Activated CD4-positive, alpha-beta memory T cell treated with anti-CD3 and anti-CD28 coated beads, Interleukin-2, amount 10 ng/mL, durations not matched to agents 7 days and 5 days (primary cell): Measurements from ENCODE around the gene HMCN2. TPM values are rescaled to one million over a fixed set of nuclear protein-coding genes. Genes with fewer than 3 reads are reported as not detected.

ENCODE experiments used
- CTCF ChIA-PET: fragments of 350-600 bp; sonication (Branson Sonifier 250); formaldehyde crosslinking; loops from one replicate; lab custom pipeline; 2021; ENCODE audit warnings: antibody characterized with exemption, inconsistent platforms; lab: Charles Lee
- POLR2A ChIA-PET: fragments of 350-600 bp; sonication (Branson Sonifier 250); formaldehyde crosslinking; loops from one replicate; lab custom pipeline; 2021; ENCODE audit warnings: antibody characterized with exemption; lab: Charles Lee
- DNase-seq: peaks from one replicate; pipeline ENCODE4 v3.0.0-alpha.2; 2020
- H3K27ac Mint-ChIP-seq: one replicate; pipeline ENCODE4 v1.8.0; 2021; ENCODE audit warnings: mild to moderate bottlenecking, mixed read lengths
- H3K27me3 Mint-ChIP-seq: one replicate; pipeline ENCODE4 v1.8.0; 2021; ENCODE audit warnings: mixed read lengths
- H3K36me3 Mint-ChIP-seq: one replicate; pipeline ENCODE4 v1.8.0; 2021; ENCODE audit warnings: low read depth, mixed read lengths
- H3K4me1 Mint-ChIP-seq: one replicate; pipeline ENCODE4 v1.8.0; 2021; ENCODE audit warnings: mixed read lengths
- H3K4me3 Mint-ChIP-seq: one replicate; pipeline ENCODE4 v1.8.0; 2021; ENCODE audit warnings: mild to moderate bottlenecking, mixed read lengths
- H3K9me3 Mint-ChIP-seq: one replicate; pipeline ENCODE4 v1.8.0; 2021; ENCODE audit warnings: mixed read lengths
- total RNA-seq, 2 experiments: library from RNA; stranded (reverse); gene quantifications; one replicate each; pipeline ENCODE4 v1.2.3, GENCODE V29; 2021

Gene HMCN2
- total RNA-seq, 2 experiments from 2014 or later = not detected

DNA sequence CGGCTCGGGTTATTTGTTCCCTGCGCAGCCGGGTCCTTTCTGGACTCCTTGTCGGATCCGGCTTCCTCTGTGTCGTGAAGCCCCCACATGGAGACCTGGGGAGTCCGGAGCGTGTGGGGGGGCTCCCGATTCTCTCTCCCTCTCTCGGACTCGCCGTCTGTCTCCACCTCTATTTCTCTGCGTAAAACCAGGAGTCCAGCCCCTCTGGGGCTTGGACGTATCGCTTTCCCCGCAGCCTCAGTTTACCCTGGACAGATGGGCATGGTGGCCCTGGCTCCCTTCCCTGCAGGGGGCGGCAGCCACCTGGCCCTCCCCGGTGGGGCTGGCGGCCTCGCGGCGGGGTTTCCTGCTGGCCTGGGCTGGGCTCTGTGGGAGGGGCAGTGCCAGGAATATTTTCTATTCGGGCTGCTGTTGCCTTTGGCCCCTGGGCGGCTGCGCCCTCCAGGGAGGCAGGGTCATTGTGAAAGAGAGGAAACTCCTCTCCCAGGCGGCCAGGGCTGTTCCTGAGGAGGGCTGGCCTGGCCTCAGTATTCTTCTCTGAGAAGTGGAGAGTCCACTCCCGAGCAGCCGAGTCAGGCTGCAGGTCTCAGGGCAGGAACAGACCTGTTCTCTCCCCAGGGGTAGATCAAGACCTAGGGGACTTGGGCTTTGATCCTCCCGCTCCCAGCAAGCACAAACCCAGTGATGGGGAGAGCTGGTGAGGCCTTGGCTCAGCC is 179.9 kb downstream of the HMCN2 start:
- CTCF ChIA-PET = no interaction called here
- no peak overlapping the region for H3K4me3 Mint-ChIP-seq
- no peak overlapping the region for H3K27ac Mint-ChIP-seq
- no peaks in the 10 kb centered on the region for H3K36me3 Mint-ChIP-seq
- DNase-seq = no peak
- peaks cover 19% of the 10 kb centered on the region for H3K27me3 Mint-ChIP-seq
- H3K4me1 Mint-ChIP-seq = peaks cover 14% of the 10 kb centered on the region
- POLR2A ChIA-PET = no interaction called here
- peaks cover 6% of the 10 kb centered on the region for H3K9me3 Mint-ChIP-seq

DNA sequence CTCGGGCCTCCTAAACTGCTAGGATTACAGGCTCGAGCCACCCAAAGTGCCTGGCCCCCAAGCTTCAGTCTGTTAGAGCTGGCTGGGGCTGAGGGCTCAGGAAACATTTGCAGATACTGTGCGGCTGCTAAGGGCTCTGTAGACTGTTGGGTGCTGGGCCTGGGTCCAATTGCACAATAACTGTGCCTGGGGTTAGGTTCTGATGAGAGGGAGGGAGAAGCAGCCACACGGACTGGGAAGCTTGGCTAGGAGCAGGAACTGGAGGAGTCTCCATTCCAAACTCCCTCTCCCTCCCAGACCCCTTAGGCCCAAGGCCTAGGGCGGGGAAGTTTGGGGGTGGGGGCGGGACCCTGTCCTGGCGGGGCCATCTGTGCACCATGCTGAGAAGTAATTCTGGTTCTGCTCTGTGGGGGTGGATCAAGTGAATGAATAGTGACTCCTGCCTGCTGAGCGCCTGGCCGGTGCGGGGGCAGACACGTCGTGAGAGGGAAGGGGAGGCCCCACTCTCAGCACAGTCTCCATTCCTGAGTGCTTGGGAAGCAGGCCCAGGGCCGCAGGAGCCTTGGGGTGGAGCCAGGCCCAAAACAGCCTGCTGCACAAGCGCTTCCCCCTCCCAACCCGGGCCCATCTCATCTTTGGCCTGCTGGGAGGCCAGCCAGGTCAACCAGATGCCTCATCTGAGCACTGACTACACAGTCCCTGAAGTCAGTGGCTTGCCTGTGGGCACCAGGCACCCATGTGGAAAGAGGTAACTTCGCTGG is 180.7 kb downstream of the HMCN2 start:
- Mint-ChIP-seq H3K4me3 (no peak overlapping the region), H3K4me1 (peaks cover 18% of the 10 kb centered on the region), H3K9me3 (peaks cover 5% of the 10 kb centered on the region), H3K27ac (no peak overlapping the region), H3K36me3 (no peaks in the 10 kb centered on the region), H3K27me3 (peaks cover 19% of the 10 kb centered on the region)
- ChIA-PET CTCF (no interaction called here), POLR2A (interaction anchor here (1.8 kb wide), 1 partner anchor 247 kb away, joined by 5 read pairs; the partner anchor contains the start of gene EXOSC2)
- DNase-seq = no peak

DNA sequence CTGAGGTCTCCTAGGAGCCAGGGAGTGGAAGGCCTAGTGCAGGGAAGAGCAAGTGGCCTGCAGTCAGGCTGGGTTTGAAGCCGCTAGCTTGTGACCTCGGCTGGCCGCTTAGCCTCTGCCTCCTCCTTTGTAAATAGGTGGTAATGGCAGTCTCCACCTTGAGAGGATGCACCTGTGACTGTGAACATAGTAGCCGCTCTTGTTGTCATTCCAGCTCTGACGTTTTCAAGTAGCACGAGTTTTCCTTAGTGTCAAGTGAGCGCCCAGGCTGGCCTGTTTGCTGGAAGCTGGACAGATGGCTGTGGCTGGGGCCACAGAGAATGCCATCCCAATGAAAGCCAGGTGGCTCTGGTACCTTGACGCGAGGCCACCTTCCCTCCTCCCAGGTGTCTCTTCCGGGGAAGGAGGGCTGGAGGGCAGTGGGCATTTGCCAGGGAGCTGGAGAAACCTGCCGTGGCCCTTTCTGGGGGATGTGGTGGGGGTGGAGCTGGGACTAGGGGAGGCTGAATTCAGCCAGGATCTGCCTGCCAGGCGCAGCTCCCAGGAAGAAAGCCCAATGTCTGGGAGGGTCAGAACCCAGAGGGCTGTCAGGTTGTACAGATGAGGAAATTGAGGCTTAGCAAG is 181.7 kb downstream of the HMCN2 start:
- CTCF ChIA-PET = interaction anchor here (0.5 to 1.0 kb wide), 2 partner anchors 18 to 174 kb away, joined by 3 read pairs; no protein-coding TSS in a partner anchor
- Mint-ChIP-seq H3K9me3 (no peaks in the 10 kb centered on the region), H3K4me3 (no peak overlapping the region), H3K4me1 (peaks cover 18% of the 10 kb centered on the region), H3K36me3 (no peaks in the 10 kb centered on the region), H3K27ac (no peak overlapping the region), H3K27me3 (peaks cover 16% of the 10 kb centered on the region)
- no peak for DNase-seq
- POLR2A ChIA-PET = interaction anchor here (1.1 to 1.8 kb wide), 2 partner anchors 235 to 246 kb away, joined by 3 to 5 read pairs; partner anchors contain the start of gene EXOSC2

DNA sequence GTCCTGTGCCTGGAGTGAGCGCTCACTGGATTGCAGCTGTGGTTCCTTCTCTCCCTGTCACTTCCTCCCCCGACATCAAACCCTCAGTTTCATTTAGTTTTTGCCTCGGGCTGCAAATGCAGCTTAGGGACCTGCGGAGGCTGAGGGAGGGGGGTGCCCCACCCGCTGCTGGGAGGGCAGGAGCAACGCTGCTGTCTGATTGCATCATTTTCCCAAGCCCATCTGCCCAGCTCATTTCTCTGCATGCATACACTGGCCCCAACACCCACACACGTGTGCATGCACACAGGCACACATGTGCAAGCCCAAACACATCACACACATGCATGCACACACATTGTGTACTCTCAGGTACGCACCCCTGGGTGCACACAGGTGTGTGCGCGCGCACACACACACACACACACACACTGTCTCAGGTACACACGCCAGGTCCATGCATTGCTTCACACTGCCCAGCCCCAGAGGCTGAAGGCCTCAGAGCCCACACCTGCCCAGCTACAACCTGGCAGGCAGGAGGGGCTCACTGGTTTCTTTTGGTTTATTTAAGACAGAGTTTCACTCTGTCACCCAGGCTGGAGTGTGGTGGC is 182.6 kb downstream of the HMCN2 start:
- Mint-ChIP-seq H3K36me3 (no peaks in the 10 kb centered on the region), H3K9me3 (no peaks in the 10 kb centered on the region), H3K27ac (peak overlapping the region; percentile 0), H3K27me3 (peaks cover 19% of the 10 kb centered on the region), H3K4me1 (peaks cover 18% of the 10 kb centered on the region), H3K4me3 (no peak overlapping the region)
- CTCF ChIA-PET = interaction anchor here (0.5 to 1.0 kb wide), 3 partner anchors 15 to 175 kb away, joined by 3 read pairs; no protein-coding TSS in a partner anchor
- peak; percentile 22 for DNase-seq
- POLR2A ChIA-PET = interaction anchor here (0.8 to 1.8 kb wide), 3 partner anchors 64 to 246 kb away, joined by 3 to 5 read pairs (median 3); partner anchors contain the start of gene EXOSC2

DNA sequence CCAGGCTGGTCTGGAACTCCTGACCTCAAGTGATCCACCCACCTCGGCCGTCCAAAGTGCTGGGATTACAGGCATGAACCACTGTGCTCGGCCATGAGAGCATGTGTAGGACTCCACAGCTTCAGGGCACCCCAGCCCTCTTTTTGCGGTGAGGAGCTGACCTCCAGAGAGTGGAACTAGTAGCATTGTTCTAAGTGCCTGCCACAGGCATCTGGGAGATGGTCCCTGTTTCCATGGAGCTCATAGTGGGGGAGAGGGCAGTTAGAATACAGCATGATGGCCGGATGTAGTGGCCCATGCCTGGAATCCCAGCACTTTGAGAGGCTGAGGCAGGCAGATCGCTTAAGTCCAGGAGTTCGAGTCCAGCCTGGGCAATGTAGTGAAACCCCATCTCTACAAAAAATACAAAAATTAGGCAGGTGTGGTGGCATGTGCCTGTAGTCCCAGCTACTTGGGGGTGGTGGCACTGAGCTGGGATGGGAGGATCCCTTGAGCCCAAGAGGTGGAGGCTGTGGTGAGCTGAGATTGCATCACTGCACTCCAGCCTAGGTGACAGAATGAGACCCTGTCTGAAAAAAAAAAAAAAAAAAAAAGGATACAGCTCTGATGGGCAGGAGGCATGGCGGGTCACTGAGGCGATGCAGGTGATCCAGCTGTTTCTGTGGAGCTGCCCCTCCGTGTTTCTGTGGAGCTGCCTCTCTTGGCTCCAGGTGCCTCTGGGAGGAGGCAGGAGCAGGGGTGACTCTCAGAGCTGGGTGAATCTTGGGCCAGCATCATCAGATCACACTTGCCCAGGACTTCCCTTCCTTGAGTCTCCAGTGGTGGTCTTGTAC is 183.4 kb downstream of the HMCN2 start:
- Mint-ChIP-seq H3K27me3 (peaks cover 13% of the 10 kb centered on the region), H3K36me3 (no peaks in the 10 kb centered on the region), H3K4me1 (peaks cover 18% of the 10 kb centered on the region), H3K9me3 (no peaks in the 10 kb centered on the region), H3K27ac (no peak overlapping the region), H3K4me3 (no peak overlapping the region)
- ChIA-PET POLR2A (interaction anchor here (0.8 kb wide), 1 partner anchor 63 kb away, joined by 3 read pairs; no protein-coding TSS in a partner anchor), CTCF (interaction anchor here (0.6 to 1.0 kb wide), 2 partner anchors 14 to 16 kb away, joined by 3 read pairs; no protein-coding TSS in a partner anchor)
- DNase-seq = no peak

DNA sequence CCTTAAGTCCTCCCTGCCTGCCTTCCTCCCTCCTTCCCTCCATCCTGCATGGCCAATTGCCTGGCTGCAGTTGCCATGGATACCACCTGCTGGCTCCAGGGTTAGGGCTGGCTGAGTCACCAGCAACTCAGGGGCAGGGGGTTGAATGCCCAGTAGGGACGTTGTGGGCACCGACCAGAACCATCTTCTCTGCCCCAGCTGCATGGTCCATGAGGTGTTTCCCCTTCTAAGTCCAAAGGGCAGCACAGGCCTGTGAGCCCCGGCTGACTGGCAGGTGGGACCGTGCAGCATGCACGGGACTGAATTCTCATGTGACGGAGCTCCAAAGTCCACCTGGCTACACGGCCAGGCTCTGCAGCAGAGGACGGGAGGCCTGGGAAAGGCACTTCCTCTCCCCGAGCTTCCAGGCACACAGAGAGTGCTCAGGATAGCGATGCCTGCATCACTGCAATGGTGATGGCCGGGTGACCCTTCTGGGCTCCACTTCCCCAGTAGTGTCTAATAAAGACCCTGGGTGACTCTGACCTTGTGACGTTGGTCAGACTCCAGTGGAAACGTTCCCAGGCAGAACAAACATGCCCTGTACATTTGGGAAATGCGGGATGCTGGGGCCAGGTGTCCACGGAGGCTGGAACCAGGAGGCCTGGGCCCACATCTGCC is 184.9 kb downstream of the HMCN2 start:
- POLR2A ChIA-PET = no interaction called here
- H3K36me3 Mint-ChIP-seq = no peaks in the 10 kb centered on the region
- peaks cover 9% of the 10 kb centered on the region for H3K27me3 Mint-ChIP-seq
- H3K9me3 Mint-ChIP-seq = no peaks in the 10 kb centered on the region
- H3K4me3 Mint-ChIP-seq = no peak overlapping the region
- H3K4me1 Mint-ChIP-seq = peaks cover 18% of the 10 kb centered on the region
- CTCF ChIA-PET = no interaction called here
- no peak overlapping the region for H3K27ac Mint-ChIP-seq
- DNase-seq = no peak

DNA sequence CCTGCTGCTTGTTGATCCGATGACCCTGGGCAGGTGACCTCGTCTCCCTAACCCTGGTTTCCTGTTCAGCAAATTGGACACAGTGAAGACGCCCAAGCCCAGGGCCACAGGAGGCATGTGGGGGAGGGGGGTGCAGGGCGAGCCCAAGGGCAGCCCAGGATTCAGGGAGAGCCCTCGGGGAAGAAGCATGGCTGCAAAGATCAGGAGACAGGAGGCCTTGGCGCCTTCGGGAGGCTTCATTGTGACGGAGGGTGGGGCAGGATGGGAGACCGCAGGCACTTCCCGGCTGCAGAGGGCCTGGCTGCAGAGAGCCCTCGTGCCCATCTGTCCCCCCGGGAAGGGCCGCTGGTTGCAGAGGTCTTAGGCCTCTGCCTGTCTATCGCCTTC is 185.4 kb downstream of the HMCN2 start:
- CTCF ChIA-PET = no interaction called here
- H3K27me3 Mint-ChIP-seq = peaks cover 4% of the 10 kb centered on the region
- H3K4me3 Mint-ChIP-seq = no peak overlapping the region
- POLR2A ChIA-PET = no interaction called here
- H3K36me3 Mint-ChIP-seq = no peaks in the 10 kb centered on the region
- peaks cover 18% of the 10 kb centered on the region for H3K4me1 Mint-ChIP-seq
- H3K27ac Mint-ChIP-seq = no peak overlapping the region
- no peaks in the 10 kb centered on the region for H3K9me3 Mint-ChIP-seq
- no peak for DNase-seq

DNA sequence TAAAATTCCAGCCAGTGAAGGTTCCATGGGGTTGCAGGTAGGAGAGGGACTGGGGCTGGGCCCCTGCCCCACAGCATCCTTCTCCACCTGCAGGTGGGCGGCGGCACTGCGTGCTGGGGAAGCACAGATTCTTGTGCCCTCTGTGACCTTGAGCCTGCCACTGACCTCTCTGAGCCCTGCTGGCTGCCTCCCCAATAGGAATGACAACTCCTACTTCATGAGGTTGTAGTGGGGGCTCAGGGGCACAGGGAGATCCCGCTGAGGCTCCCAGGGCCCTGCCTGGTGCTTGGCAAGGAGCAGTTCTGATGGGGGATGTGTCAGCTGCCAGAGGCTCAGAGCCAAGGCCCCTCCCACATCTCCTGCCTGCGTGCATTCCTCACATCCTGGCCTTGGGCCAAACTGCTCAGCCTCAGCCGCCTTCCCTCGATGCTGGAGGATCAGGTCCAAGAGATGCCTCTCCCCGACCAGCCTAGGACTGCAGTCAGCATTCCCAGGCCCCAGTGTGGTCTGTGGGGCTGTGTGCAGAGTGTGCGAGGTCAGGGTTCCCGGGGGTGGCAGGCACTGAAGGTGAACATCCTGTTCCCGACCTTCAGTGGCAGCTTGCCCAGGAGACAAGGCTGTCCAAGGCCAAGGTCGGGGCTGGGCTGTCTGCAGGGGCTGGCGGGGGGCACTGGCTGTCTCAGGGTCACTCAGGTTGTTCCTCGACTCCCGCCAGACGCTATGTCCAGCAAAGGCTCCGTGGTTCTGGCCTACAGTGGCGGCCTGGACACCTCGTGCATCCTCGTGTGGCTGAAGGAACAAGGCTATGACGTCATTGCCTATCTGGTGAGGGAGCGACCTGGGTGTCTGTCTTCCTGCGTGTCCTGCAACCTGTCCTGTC is 186.2 kb downstream of the HMCN2 start:
- POLR2A ChIA-PET = no interaction called here
- DNase-seq = peak; percentile 24
- CTCF ChIA-PET = no interaction called here
- no peaks in the 10 kb centered on the region for H3K9me3 Mint-ChIP-seq
- H3K4me1 Mint-ChIP-seq = peaks cover 18% of the 10 kb centered on the region
- H3K27ac Mint-ChIP-seq = no peak overlapping the region
- peaks cover 3% of the 10 kb centered on the region for H3K27me3 Mint-ChIP-seq
- H3K4me3 Mint-ChIP-seq = no peak overlapping the region
- no peaks in the 10 kb centered on the region for H3K36me3 Mint-ChIP-seq

DNA sequence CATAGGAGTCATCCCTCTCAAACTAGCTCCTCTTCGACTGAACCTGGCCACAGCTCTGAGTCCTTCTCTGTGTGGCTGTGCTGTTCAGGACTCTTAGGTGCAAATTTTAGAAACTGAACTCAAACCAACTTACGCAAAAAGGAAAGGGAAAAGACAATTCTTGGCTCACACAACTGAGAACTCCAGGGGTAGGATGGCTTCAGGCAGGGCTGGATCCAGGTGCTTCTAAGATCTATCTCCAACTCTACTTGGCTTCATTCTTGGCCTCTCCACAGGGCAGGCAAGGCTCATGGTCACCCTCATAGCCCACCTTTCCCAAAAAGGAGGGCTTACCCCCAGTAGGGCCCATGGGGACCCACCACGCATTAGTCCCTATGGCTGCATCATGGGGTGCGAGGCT is 187.3 kb downstream of the HMCN2 start:
- POLR2A ChIA-PET = interaction anchor here (1.3 kb wide), 1 partner anchor 262 kb away, joined by 3 read pairs; no protein-coding TSS in a partner anchor
- no peaks in the 10 kb centered on the region for H3K9me3 Mint-ChIP-seq
- H3K27me3 Mint-ChIP-seq = peaks cover 3% of the 10 kb centered on the region
- no peaks in the 10 kb centered on the region for H3K36me3 Mint-ChIP-seq
- no peak overlapping the region for H3K27ac Mint-ChIP-seq
- no peak for DNase-seq
- CTCF ChIA-PET = interaction anchor here (1.3 kb wide), 1 partner anchor 229 kb away, joined by 4 read pairs; no protein-coding TSS in a partner anchor
- H3K4me3 Mint-ChIP-seq = no peak overlapping the region
- peaks cover 14% of the 10 kb centered on the region for H3K4me1 Mint-ChIP-seq

DNA sequence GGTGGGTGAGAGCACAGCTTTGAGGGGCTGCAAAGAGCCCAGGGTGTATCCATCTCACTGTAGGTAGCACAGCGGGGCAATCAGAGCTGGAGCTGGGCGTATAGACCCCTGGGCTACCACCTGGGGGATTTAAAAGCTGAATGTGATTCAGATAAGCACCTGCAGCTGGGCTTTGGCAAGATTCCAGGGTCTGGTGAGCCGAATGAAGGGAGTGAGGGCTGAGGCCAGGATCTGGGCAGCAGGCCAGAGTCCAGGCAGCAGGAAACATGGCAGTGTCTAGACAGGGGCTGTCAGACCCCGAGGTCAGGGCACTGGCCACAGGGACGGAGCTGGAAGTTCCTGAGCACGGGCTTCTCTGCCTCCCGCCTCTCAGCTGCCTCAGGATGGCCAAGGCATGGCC is 187.9 kb downstream of the HMCN2 start:
- Mint-ChIP-seq H3K27ac (no peak overlapping the region), H3K4me1 (peaks cover 8% of the 10 kb centered on the region), H3K4me3 (no peak overlapping the region), H3K36me3 (no peaks in the 10 kb centered on the region), H3K9me3 (no peaks in the 10 kb centered on the region), H3K27me3 (peaks cover 3% of the 10 kb centered on the region)
- POLR2A ChIA-PET = interaction anchor here (1.3 kb wide), 1 partner anchor 261 kb away, joined by 3 read pairs; no protein-coding TSS in a partner anchor
- no peak for DNase-seq
- CTCF ChIA-PET = interaction anchor here (1.3 kb wide), 1 partner anchor 228 kb away, joined by 4 read pairs; no protein-coding TSS in a partner anchor
